ENCODE measurements around the gene MAPK11. TPM values are rescaled to one million over a fixed set of nuclear protein-coding genes. Genes with fewer than 3 reads are reported as not detected.

The MAPK11 gene
- total RNA-seq, 1 donor from 2014 or later, result 3.4 TPM

DNA sequence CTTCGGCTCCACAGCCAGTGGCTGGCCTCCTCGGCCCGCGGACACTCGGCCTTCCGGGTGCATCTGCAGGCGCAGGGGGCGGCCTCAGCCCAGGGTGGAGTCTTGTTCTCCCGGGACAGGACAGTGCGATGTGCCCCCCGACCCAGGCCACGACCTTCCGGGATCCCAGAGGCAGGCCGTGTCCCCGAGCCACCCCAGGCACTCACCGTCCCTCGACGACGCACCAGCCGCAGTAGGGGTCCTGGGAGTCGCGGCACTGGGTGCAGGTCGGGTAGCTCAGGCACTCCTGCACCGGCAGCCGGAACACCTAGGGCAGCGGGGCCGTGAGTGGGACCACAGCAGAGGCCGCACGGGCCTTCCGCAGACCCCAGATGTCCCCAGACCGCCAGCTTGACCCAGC lies 17.6 kb upstream of the MAPK11 start:
- no peaks in the 10 kb centered on the region for H3K27me3 ChIP-seq (ENCODE audit: control insufficient read depth, insufficient read depth, low read length)
- no peak for DNase-seq (ENCODE audit: low read depth)
- no peak for FAIRE-seq
- no peak overlapping the region for H3K4me3 ChIP-seq (ENCODE audit: low read depth, low read length)
- peaks cover 61% of the 10 kb centered on the region for H3K36me3 ChIP-seq (ENCODE audit: control insufficient read depth, insufficient read depth, low read length)
- TF ChIP-seq, protein P1, sequence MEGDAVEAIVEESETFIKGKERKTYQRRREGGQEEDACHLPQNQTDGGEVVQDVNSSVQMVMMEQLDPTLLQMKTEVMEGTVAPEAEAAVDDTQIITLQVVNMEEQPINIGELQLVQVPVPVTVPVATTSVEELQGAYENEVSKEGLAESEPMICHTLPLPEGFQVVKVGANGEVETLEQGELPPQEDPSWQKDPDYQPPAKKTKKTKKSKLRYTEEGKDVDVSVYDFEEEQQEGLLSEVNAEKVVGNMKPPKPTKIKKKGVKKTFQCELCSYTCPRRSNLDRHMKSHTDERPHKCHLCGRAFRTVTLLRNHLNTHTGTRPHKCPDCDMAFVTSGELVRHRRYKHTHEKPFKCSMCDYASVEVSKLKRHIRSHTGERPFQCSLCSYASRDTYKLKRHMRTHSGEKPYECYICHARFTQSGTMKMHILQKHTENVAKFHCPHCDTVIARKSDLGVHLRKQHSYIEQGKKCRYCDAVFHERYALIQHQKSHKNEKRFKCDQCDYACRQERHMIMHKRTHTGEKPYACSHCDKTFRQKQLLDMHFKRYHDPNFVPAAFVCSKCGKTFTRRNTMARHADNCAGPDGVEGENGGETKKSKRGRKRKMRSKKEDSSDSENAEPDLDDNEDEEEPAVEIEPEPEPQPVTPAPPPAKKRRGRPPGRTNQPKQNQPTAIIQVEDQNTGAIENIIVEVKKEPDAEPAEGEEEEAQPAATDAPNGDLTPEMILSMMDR (IDR thresholded peaks at IDR 0.05; ENCODE audit: insufficient read depth, low read length, severe bottlenecking), result no peak

DNA sequence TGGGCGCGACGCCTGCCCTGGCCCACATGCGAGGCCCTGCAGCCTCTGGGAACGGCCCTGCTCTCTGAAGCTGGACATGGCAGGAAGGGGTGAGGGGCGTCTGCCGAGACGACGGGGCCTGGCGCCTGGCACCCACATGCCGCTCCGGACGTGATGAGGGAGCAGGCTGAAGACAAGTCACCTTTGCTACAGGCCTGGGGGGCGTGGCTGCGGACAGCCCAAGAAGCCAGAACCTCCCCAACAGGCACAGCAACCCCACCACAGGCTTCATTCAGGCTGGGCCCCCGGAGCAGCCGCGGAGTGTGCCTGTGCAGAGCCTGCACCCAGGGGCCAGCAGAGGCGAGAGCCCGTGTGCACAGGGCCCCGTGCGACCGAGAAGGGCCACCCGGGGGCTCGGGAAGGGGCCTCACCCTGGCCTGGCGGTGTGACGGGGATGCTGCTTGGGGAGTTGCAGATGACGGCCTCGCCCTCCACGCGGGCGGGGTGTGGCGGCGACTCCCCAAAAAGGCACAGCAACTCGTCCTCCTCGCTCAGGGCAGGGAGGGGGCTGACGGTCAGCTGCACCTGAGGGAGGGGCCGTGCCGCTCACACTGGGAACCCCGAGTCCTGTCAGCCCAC lies 16.6 kb upstream of the MAPK11 start:
- peaks cover 66% of the 10 kb centered on the region for H3K36me3 ChIP-seq (ENCODE audit: control insufficient read depth, insufficient read depth, low read length)
- DNase-seq (ENCODE audit: low read depth) (no peak), FAIRE-seq (no peak)
- H3K4me3 ChIP-seq (ENCODE audit: low read depth, low read length), result no peak overlapping the region
- TF ChIP-seq, protein P1 (IDR thresholded peaks at IDR 0.05; ENCODE audit: insufficient read depth, low read length, severe bottlenecking), result no peak
- H3K27me3 ChIP-seq (ENCODE audit: control insufficient read depth, insufficient read depth, low read length), result no peaks in the 10 kb centered on the region

DNA sequence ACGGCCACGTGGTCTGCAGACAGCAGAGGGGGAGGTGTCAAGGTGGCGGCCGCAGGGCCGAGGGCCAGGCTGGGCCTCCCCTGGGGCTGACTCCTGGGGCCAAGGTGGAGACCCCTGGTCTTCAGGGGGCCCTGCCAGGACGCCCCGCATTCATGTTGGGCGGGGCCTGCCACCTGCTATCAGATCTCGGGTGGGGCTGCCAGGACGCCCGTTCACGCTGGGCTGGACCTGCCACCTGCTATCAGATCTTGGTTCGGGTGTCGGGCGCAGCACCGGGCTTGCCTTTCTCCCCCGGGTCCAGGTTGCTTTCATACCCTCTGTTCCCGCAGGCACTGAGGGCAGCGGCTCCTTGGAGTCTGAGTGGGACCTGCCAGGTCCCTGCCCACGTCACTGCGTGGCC lies 16.1 kb upstream of the MAPK11 start:
- FAIRE-seq, result no peak
- H3K36me3 ChIP-seq (ENCODE audit: control insufficient read depth, insufficient read depth, low read length), result peaks cover 68% of the 10 kb centered on the region
- no peak overlapping the region for H3K4me3 ChIP-seq (ENCODE audit: low read depth, low read length)

DNA sequence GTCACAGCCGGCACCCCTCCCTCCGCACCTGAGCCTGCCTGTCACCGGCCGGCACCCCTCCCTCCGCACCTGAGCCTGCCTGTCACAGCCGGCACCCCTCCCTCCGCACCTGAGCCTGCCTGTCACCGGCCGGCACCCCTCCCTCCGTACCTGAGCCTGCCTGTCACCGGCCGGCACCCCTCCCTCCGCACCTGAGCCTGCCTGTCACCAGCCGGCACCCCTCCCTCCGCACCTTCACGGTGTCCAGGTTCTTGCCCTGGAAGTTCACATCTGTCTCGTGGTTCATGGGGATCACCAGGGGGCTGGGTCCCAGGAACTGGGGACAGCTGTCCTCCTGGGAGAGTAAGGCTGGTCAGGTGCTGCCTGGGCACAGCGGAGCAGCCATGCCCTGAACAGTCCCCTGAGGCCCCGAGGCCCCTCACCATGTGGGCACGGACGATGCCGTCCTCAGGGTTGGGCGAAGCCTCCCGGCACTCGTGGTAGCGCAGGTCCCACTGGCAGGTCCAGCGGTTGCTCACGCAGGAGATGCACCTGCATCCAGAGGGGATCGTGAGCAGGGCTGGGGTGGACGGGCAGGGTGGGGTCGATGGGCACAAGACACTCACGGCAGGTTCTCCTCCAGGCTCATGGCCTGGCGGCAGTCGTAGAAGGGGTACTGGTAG lies 15.5 kb upstream of the MAPK11 start:
- DNase-seq (ENCODE audit: low read depth), result no peak
- TF ChIP-seq, protein P1 (IDR thresholded peaks at IDR 0.05; ENCODE audit: insufficient read depth, low read length, severe bottlenecking), result no peak
- Histone ChIP-seq H3K4me3 (ENCODE audit: low read depth, low read length) (no peak overlapping the region), H3K27me3 (ENCODE audit: control insufficient read depth, insufficient read depth, low read length) (no peaks in the 10 kb centered on the region), H3K36me3 (ENCODE audit: control insufficient read depth, insufficient read depth, low read length) (peaks cover 69% of the 10 kb centered on the region)
- no peak for FAIRE-seq

More for the DNA sequence above, 16.1 kb upstream of the MAPK11 start:
- H3K27me3 ChIP-seq (ENCODE audit: control insufficient read depth, insufficient read depth, low read length), result no peaks in the 10 kb centered on the region
- TF ChIP-seq, protein P1 (IDR thresholded peaks at IDR 0.05; ENCODE audit: insufficient read depth, low read length, severe bottlenecking), result no peak
- DNase-seq (ENCODE audit: low read depth), result no peak

DNA sequence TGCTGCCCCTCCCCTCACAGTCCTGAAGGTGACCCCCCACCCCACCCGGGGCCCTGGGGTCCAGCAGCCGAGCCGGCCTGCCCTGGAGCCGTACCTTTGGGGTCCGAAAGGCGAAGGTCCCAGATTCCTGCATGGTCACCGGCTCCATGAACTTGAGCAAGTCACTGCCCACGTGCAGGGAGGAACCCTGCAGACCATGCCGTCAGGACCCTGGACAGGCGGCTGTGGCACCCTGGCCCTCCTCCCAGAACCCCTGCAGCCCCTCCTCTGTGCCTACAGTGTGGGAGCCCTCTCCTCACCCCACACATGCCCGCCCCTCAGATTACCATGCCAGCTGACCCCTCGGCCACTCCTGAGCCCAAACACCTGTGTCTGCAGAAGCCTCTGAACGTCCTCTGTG lies 14.3 kb upstream of the MAPK11 start:
- Histone ChIP-seq H3K36me3 (ENCODE audit: control insufficient read depth, insufficient read depth, low read length) (peaks cover 67% of the 10 kb centered on the region), H3K27me3 (ENCODE audit: control insufficient read depth, insufficient read depth, low read length) (no peaks in the 10 kb centered on the region), H3K4me3 (ENCODE audit: low read depth, low read length) (no peak overlapping the region)
- TF ChIP-seq, protein P1 (IDR thresholded peaks at IDR 0.05; ENCODE audit: insufficient read depth, low read length, severe bottlenecking), result no peak
- DNase-seq (ENCODE audit: low read depth), result no peak
- no peak for FAIRE-seq

Measured in bronchial epithelial cell (primary cell).